ENCODE data around the gene OR9A4.

DNA sequence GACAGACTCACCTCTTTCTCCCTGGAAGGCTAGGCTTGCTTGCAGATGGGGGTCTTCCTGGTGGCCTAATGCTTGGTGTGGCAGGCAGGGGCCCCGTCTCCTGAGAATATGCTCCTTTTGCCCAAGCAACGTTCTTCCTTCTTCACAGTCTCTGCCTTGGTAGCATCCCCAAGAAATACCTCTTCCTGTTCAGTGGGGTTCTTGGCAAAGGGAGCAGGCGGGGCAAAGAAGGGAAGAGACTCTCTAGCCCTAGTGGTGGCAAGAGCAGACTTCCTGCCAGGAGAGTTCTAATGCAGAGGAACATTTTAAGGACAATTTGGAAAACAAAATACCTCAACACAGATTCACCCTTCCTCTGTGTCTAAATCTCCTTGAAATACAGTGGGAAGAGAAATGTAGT is 30.6 kb downstream of the OR9A4 start, which contains the start of gene CLEC5A:
- TF ChIP-seq, protein P1, sequence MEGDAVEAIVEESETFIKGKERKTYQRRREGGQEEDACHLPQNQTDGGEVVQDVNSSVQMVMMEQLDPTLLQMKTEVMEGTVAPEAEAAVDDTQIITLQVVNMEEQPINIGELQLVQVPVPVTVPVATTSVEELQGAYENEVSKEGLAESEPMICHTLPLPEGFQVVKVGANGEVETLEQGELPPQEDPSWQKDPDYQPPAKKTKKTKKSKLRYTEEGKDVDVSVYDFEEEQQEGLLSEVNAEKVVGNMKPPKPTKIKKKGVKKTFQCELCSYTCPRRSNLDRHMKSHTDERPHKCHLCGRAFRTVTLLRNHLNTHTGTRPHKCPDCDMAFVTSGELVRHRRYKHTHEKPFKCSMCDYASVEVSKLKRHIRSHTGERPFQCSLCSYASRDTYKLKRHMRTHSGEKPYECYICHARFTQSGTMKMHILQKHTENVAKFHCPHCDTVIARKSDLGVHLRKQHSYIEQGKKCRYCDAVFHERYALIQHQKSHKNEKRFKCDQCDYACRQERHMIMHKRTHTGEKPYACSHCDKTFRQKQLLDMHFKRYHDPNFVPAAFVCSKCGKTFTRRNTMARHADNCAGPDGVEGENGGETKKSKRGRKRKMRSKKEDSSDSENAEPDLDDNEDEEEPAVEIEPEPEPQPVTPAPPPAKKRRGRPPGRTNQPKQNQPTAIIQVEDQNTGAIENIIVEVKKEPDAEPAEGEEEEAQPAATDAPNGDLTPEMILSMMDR (conservative IDR thresholded peaks at IDR 0.05; ENCODE audit: low read depth, low read length): no peak
- no peak for TF ChIP-seq EZH2 (IDR thresholded peaks at IDR 0.05; ENCODE audit: borderline replicate concordance, low read depth, low read length, poor library complexity, severe bottlenecking)
